ENCODE data around the gene LCE3D.
"Not testable (repeated sequence)": the region's sequence is repeated elsewhere in the genome, so short reads cannot be mapped to it uniquely, and the experiment has no call there.

LCE3D gene

GRCh38 chr1:152580433-152580832 lies at the start of gene LCE3D:
LCE3D (minus strand) TSS chr1:152580516; CDS start chr1:152579936, 580 bp downstream.
- DNase-seq (ENCODE audit: low spot score), result no peak

DNA sequence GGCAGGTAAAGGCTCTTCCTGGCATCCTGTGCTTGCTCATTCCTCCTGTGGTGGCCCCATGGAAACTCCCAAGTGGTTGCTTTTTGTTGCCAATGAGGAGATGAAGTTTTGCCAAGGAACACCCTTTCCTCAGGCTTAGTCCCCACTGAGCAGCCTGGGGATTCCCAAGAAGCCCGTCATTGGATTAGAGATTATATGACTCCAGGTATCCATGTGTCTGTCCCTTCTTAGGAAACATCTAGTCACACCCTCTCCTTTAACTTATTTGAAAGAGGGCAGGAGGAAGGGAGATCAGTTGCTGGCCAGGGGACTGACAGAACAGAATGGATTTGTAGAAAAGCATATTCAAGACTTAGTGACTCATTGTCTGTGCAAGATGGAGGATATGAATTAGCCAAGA lies 46.4 kb upstream of the LCE3D start:
- no peak for DNase-seq (ENCODE audit: low spot score)

- DNase-seq (ENCODE audit: low spot score), result peak; percentile 13
Observed at GRCh38 chr1:152623203-152623844, 43.0 kb upstream of the LCE3D start.

DNA sequence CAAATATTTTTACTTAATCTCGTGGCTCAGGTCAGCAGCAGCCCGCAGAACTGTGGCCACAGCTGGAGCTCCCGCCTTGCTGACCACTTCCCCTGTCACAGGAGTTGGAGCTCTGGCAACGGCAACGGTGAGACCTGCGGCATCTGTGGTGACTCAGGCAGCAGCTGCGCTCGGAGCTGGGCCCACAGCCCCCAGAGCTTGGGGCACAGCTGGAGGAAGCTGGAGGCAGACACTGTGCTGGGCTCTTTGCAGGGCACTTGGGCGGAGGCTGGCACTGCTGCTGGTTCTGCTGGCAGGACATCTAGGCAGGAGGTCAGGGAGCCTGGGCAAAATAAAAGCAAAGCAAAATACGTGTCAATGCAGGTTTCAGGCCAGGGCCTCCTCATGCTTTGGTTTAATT lies 42.5 kb upstream of the LCE3D start, which contains the start of gene LCE3A:
Gene LCE3A (minus strand): TSS at position 301 of the 400 bp plus-strand sequence. CDS start 0 bp downstream, at position 301.
- DNase-seq (ENCODE audit: low spot score), result no peak

GRCh38 chr1:152621993-152622392 lies 41.7 kb upstream of the LCE3D start:
- no peak for DNase-seq (ENCODE audit: low spot score)

- no peak for DNase-seq (ENCODE audit: low spot score)
Observed at GRCh38 chr1:152613511-152613910, 33.2 kb upstream of the LCE3D start, which contains the start of gene LCE3B. LCE3B (plus strand) TSS chr1:152613811; CDS start chr1:152613811, 0 bp downstream.

DNA sequence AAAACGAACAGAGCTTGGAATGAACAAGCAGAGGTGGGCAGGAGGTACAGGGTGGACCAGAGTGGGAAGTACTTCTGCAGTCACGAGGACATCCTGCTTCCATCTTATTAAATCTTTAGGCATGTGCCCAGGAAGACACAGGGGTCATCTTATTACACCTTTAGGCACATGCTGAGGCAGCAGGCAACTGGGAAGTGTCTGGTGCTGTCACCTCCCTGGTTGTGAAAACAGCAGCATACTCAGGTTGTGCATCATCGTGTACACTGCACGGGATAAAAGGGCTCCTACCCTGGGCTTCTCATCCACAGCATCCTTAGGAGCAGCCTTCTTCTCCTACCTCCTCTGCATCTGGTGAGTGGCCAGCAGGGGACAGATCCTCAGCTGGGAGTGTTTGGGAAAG lies 19.6 kb upstream of the LCE3D start, which contains the start of gene LCE3C:
Gene LCE3C (plus strand): TSS at position 301 of the 400 bp plus-strand sequence. CDS start 498 bp downstream, outside the sequence.
- no peak for DNase-seq (ENCODE audit: low spot score)

- no peak for DNase-seq (ENCODE audit: low spot score)
Observed at GRCh38 chr1:152596986-152597385, 16.7 kb upstream of the LCE3D start.

DNA sequence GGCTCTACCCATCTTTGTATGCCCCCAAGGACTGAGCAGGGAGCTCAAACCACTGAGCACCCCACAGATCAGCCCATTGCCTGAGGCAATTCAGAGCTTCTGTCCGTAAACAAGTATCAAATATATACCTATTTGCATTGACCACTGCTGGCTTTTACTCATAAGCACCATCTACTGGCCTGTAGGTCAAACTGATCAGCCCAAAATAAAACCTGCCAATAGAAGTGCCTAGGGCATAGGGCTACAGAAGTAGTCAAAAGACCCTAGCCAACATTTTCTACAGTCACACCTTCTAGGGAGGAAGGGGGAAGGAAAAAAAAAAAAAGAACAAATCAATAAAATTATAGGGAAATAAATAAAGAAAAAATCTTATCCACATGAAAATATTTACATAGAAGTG lies 5.3 kb upstream of the LCE3D start:
- no peak for DNase-seq (ENCODE audit: low spot score)

- no peak for DNase-seq (ENCODE audit: low spot score)
Observed at GRCh38 chr1:152582647-152583046, 2.3 kb upstream of the LCE3D start.

DNA sequence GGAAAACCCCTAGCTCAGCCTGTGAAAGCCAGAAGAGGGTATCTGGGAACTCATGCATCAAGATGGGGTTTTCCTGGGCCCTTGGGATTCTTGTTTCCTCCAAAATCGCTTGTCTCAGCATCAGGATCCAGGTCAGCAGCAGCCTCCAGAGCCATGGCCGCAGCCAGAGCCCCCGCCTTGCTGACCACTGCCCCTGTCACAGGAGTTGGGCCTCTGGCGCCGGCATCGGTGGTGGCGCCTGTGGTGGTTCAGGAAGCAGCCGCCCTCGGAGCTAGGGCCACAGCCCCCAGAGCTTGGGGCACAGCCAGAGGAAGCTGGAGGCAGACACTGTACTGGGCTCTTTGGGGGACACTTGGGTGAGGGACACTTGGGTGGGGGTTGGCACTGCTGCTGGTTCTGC lies 790 bp downstream of the LCE3D start:
- DNase-seq (ENCODE audit: low spot score), result not testable (repeated sequence)

GRCh38 chr1:152577168-152577567 lies 3.1 kb downstream of the LCE3D start:
- no peak for DNase-seq (ENCODE audit: low spot score)

- no peak for DNase-seq (ENCODE audit: low spot score)
Observed at GRCh38 chr1:152566681-152567080, 13.6 kb downstream of the LCE3D start, which contains the start of gene LCE3E. LCE3E (minus strand) TSS chr1:152566780; CDS start chr1:152566208, 572 bp downstream.

DNA sequence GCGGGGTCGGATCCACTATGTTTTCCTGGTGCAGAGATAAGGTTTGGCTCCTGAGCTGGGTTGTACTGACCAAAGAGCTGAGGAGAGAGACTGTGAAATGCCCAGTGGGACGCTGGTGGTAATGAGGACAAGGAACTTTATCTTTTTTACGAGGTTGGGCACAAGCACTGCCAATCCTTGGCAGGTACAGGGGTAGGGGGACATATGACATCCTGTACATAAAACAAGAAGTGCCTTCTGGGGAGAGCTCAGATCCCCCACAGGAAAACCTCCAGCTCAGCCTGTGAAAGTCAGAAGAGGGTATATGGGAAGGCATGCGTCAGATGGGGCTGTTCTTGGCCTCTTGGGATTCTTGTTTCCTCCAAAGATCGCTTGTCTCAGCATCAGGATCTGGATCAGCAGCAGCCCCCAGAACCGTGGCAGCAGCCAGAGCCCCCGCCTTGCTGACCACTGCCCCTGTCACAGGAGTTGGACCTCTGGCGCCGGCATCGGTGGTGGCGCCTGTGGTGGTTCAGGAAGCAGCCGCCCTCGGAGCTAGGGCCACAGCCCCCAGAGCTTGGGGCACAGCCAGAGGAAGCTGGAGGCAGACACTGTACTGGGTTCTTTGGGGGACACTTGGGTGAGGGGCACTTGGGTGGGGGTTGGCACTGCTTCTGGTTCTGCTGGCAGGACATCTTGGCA lies 14.6 kb downstream of the LCE3D start:
- no peak for DNase-seq (ENCODE audit: low spot score)

- DNase-seq (ENCODE audit: low spot score), result no peak
Observed at GRCh38 chr1:152565115-152565514, 15.2 kb downstream of the LCE3D start.

DNA sequence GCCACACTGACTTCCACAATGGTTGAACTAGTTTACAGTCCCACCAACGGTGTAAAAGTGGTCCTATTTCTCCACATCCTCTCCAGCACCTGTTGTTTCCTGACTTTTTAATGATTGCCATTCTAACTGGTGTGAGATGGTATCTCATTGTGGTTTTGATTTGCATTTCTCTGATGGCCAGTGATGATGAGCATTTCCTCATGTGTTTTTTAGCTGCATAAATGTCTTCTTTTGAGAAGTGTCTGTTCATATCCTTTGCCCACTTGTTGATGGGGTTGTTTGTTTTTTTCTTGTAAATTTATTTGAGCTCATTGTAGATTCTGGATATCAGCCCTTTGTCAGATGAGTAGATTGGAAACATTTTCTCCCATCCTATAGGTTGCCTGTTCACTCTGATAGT lies 32.0 kb downstream of the LCE3D start:
- DNase-seq (ENCODE audit: low spot score), result not testable (repeated sequence)

DNA sequence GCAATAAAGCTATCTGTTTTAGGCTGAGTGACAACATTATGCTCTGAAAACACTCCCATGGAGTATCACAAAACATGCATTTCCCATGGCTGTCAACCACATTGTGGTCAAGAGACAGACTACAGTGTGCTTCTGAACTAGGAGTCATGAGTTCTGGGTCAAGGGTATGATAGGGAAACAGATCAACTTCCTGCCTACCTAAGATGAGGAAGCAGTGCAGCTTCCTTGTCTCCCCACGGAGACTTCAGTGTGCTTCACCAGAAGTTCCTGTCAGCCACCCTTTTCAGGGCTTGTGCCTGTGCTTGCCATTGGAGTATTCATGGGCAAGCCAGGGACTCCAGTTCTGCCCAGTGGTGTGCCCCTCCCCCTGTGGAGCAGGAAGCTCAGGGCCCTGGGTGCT lies 33.6 kb downstream of the LCE3D start:
- DNase-seq (ENCODE audit: low spot score), result no peak

DNA sequence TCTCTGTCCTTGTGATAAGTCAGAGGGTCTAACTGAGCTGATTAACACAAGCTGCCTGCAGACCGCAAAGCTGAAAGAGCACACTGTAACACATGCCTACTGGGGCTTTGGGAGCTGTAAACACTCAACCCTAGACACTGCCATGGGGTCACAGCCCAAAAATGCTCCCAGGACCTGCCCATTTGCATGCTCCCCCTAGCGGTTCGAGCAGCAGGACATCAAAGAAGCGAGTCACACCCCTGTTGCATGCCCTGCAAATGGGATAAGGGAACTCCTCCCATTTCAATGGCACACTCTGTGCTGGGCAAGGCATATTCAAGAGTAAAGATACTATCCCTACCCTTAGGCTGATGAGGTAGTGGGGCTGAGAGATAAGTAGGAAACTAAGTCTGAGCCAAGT lies 36.5 kb downstream of the LCE3D start:
- DNase-seq (ENCODE audit: low spot score), result no peak

DNA sequence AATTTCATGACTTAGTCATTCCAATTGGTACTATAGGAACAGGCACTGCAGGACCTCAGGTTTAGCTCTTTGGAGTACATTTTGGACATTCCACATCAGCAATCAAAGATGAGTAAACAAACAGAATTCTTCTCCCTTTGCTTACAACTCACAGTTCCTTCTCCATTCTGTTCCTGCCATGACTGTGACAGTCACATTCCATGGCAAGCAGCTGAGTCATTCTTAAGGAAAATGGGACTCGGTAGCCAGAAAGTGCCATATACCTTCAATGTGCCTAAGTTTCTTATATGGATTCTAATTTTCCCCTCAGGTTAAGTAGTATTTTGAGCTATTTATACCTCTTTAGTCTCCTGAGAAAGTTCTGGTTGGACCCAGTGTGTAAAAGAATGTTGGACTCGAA lies 40.4 kb downstream of the LCE3D start:
- DNase-seq (ENCODE audit: low spot score), result no peak

- no peak for DNase-seq (ENCODE audit: low spot score)
Observed at GRCh38 chr1:152537496-152537895, 42.8 kb downstream of the LCE3D start.

GRCh38 chr1:152535774-152536173 lies 44.5 kb downstream of the LCE3D start:
- no peak for DNase-seq (ENCODE audit: low spot score)

DNA sequence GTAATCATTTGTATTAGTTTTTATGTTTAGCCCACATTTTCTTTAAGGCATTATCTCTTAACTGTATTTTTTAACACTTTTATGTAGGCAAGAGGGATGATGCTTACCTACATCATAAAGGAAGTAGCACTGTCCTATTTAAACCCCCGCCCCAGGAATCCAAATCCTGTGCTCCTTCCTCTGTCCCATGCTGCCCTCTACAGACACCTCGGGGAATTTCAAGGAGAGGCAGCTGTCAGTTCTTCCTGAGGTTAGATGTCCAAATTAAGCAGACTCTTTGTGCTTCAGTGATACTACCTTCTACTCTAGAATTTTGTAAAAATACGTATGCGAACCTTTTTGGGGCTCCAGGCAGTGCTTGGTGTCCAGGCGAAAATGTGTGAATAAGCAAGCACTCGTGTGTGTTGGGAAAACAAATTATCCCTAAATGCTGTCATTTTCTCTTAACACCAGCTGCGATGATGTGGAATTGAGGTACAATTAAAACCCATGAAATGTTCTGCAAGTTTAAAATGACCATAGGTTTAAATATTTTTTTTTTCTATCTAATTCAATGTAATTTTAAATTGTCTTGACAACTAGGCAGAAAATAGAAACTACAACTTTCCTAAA lies 46.9 kb downstream of the LCE3D start:
- DNase-seq (ENCODE audit: low spot score), result no peak

Data from HuH-7.5 (cell line).